Urinary bladder (tissue), 4 donors: Measurements from ENCODE around the gene ZSWIM5. TPM values are rescaled to one million over a fixed set of nuclear protein-coding genes. Genes with fewer than 3 reads are reported as not detected.
"Not testable (repeated sequence)": the region's sequence is repeated elsewhere in the genome, so short reads cannot be mapped to it uniquely, and the experiment has no call there.

Experiments used
- DNase-seq: peaks from one replicate; pipeline ENCODE4 v3.0.0-alpha.2; 2015; ENCODE audit errors: extremely low spot score
- H3K27ac ChIP-seq: one replicate; pipeline ENCODE4 v1.5.1; 2013; ENCODE audit warnings: low read depth, mild to moderate bottlenecking, moderate library complexity
- H3K36me3 ChIP-seq: one replicate; pipeline ENCODE4 v1.6.1; 2013; ENCODE audit warnings: mild to moderate bottlenecking, moderate library complexity; ENCODE audit not compliant: insufficient read depth
- H3K4me1 ChIP-seq: one replicate; pipeline ENCODE4 v1.6.1; 2013; ENCODE audit warnings: mild to moderate bottlenecking, moderate library complexity; ENCODE audit not compliant: insufficient read depth
- H3K4me3 ChIP-seq: one replicate; pipeline ENCODE4 v1.5.1; 2013; ENCODE audit warnings: low read depth, low read length
- WGBS: extraction: QIAGEN DNeasy Blood & Tissue Kit; methylation state at CpG from one replicate; pipeline ENCODE4 v1.1.7; 2013; 5-methylcytosine and 5-hydroxymethylcytosine counted together
- polyA plus RNA-seq: library from polyadenylated mRNA; stranded (reverse); fragments of 200-250 nt; gene quantifications from one replicate; pipeline ENCODE4 v1.2.3, GENCODE V29; 2013
- total RNA-seq: library from RNA; depleted of rRNA; stranded (reverse); fragments of >200 nt; gene quantifications from one replicate; pipeline ENCODE4 v1.2.3, GENCODE V29; 2014
- donor health status: healthy with polysubstance abuse.
- donor health status: healthy.

The ZSWIM5 gene
- 2.4 TPM for total RNA-seq
- 3.6 TPM for polyA plus RNA-seq

GRCh38 chr1:45205910-45206721 lies at the start of gene ZSWIM5:
Gene ZSWIM5, minus strand, starts transcription at chr1:45206605. Its CDS starts 255 bp downstream, at chr1:45206350.
- peak; percentile 33 for DNase-seq
- Histone ChIP-seq H3K4me1 (no peaks in the 10 kb centered on the region), H3K4me3 (peak within 1 kb of the TSS; percentile 91), H3K36me3 (no peaks in the 10 kb centered on the region), H3K27ac (peak within 1 kb of the TSS; percentile 81)
- under 1% methylated on average over 118 of the region's 118 CpGs for WGBS

DNA sequence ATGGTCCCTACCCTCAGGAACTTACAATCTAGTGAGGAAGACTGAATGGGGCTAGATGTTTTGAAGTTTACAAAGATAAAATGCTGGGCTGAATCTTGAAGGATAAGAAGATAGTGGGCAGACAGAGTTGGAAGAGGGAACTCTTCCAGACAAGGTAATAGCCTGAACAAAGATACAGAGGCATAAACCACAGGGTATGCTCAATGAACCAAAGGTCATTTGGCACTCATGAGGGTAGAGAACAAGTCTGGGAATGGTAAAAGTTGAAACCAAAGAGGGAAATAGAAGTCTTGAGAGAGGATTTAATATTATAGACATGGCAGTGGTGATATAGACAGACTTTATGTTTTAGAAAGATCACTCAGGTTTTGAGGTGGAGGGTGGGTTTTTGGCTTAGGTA lies 48.1 kb upstream of the ZSWIM5 start:
- H3K36me3 ChIP-seq = peaks cover 3% of the 10 kb centered on the region
- no peak for DNase-seq
- H3K4me3 ChIP-seq = no peak overlapping the region
- H3K4me1 ChIP-seq = no peaks in the 10 kb centered on the region
- no peak overlapping the region for H3K27ac ChIP-seq

GRCh38 chr1:45250544-45250943 lies 44.1 kb upstream of the ZSWIM5 start:
- WGBS = 0% methylated on average over 1 of the region's 1 CpG
- H3K36me3 ChIP-seq = peaks cover 3% of the 10 kb centered on the region

DNA sequence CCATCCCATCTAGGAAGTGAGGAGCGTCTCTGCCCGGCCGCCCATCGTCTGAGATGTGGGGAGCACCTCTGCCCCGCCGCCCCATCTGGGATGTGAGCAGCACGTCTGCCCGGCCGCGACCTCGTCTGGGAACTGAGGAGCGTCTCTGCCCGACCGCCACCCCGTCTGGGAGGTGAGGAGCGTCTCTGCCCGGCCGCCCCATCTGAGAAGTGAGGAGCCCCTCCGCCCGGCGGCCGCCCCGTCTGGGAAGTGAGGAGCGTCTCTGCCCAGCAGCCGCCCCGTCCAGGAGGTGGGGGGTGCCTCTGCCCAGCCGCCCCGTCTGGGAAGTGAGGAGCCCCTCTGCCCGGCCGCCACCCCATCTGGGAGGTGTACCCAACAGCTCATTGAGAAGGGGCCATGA lies 41.6 kb upstream of the ZSWIM5 start:
- not testable (repeated sequence) for H3K27ac ChIP-seq, H3K4me1 ChIP-seq, DNase-seq, H3K36me3 ChIP-seq, H3K4me3 ChIP-seq
- WGBS = 94% methylated on average over 30 of the region's 30 CpGs

More at GRCh38 chr1:45250544-45250943, 44.1 kb upstream of the ZSWIM5 start:
- Histone ChIP-seq H3K27ac (no peak overlapping the region), H3K4me3 (no peak overlapping the region), H3K4me1 (no peaks in the 10 kb centered on the region)
- DNase-seq = no peak

DNA sequence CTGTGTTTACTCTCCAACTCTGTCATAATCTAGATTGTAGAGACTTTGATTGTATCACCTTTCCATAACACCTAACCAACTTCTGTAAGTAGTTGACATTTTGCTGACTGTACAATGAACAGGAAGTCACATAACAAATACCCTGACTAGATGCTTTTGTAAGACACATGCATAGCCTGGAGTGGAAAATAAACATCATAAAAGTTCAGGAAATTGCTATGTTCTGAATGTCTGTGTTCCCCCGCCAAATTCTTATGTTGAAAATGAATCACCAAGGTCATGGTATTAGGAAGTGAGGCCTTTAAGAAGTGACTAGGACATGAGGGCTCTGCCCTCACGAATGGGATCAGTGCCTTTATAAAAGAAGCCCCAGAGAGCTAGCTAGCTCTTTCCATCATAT lies 40.4 kb upstream of the ZSWIM5 start:
- no peak for DNase-seq
- peak overlapping the region; percentile 18 for H3K27ac ChIP-seq
- peaks cover 3% of the 10 kb centered on the region for H3K36me3 ChIP-seq
- H3K4me1 ChIP-seq = no peaks in the 10 kb centered on the region
- no peak overlapping the region for H3K4me3 ChIP-seq
- WGBS = 45% methylated on average over 2 of the region's 2 CpGs

GRCh38 chr1:45246359-45246758 lies 40.0 kb upstream of the ZSWIM5 start:
- not testable (repeated sequence) for H3K4me1 ChIP-seq, DNase-seq, H3K4me3 ChIP-seq, H3K36me3 ChIP-seq
- 54% methylated on average over 3 of the region's 3 CpGs for WGBS
- H3K27ac ChIP-seq = peak overlapping the region; percentile 18

DNA sequence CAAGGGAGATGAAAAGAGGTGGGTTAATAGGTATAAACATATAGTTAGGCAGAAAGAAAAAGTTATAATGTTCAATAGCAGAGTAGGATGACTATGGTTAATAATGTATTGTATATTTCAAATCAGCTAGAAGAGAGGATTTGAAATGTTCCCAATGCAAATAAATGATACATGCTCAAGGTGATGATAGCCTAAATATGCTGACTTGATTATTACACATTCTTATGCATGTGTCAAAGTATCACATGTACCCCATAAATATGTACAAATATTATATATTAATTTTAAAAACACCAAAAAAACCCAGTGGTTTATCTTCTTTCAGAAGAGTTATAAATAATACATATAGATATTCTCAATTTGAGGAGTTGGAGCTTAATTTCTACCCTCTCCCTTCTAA lies 38.3 kb upstream of the ZSWIM5 start:
- Histone ChIP-seq H3K27ac (no peak overlapping the region), H3K36me3 (no peaks in the 10 kb centered on the region), H3K4me1 (no peaks in the 10 kb centered on the region), H3K4me3 (no peak overlapping the region)
- DNase-seq = no peak

GRCh38 chr1:45243476-45244343 lies 37.3 kb upstream of the ZSWIM5 start:
- Histone ChIP-seq H3K36me3 (no peaks in the 10 kb centered on the region), H3K27ac (no peak overlapping the region), H3K4me1 (no peaks in the 10 kb centered on the region), H3K4me3 (no peak overlapping the region)
- 90% methylated on average over 3 of the region's 3 CpGs for WGBS
- DNase-seq = no peak

GRCh38 chr1:45238846-45239245 lies 32.4 kb upstream of the ZSWIM5 start:
- Histone ChIP-seq H3K4me1 (no peaks in the 10 kb centered on the region), H3K4me3 (no peak overlapping the region), H3K27ac (no peak overlapping the region), H3K36me3 (no peaks in the 10 kb centered on the region)
- 46% methylated on average over 2 of the region's 2 CpGs for WGBS
- DNase-seq = no peak

- WGBS = 93% methylated on average over 1 of the region's 1 CpG
- H3K36me3 ChIP-seq = no peaks in the 10 kb centered on the region
- H3K4me1 ChIP-seq = no peaks in the 10 kb centered on the region
- no peak overlapping the region for H3K27ac ChIP-seq
- H3K4me3 ChIP-seq = no peak overlapping the region
- no peak for DNase-seq
Measured at GRCh38 chr1:45236136-45236535, 29.7 kb upstream of the ZSWIM5 start.

DNA sequence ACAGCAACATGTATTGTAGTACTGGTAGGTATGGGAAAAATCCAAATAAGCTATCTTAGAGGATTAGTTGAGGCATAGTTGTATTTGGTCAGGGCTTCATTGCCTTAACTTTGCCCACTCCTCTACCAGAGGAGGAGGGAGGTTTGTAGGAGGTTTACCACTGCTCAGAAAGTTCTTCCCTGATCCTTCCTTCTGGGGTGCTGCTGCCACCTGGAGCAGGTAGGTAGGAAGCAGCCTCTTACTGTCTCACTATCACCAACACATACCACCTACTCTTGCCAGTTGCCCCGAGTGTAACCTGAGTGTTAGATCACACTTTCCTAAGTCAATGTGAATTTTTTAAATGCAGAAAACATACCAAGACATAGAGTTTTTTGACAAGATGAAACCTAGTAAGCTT lies 24.1 kb upstream of the ZSWIM5 start:
- no peaks in the 10 kb centered on the region for H3K4me1 ChIP-seq
- no peak overlapping the region for H3K4me3 ChIP-seq
- no peaks in the 10 kb centered on the region for H3K36me3 ChIP-seq
- no peak for DNase-seq
- WGBS = 55% methylated on average over 1 of the region's 1 CpG
- no peak overlapping the region for H3K27ac ChIP-seq

GRCh38 chr1:45225598-45225997 lies 19.2 kb upstream of the ZSWIM5 start:
- no peak overlapping the region for H3K27ac ChIP-seq
- H3K4me3 ChIP-seq = no peak overlapping the region
- H3K4me1 ChIP-seq = no peaks in the 10 kb centered on the region
- no peaks in the 10 kb centered on the region for H3K36me3 ChIP-seq
- WGBS = 83% methylated on average over 5 of the region's 5 CpGs
- no peak for DNase-seq

DNA sequence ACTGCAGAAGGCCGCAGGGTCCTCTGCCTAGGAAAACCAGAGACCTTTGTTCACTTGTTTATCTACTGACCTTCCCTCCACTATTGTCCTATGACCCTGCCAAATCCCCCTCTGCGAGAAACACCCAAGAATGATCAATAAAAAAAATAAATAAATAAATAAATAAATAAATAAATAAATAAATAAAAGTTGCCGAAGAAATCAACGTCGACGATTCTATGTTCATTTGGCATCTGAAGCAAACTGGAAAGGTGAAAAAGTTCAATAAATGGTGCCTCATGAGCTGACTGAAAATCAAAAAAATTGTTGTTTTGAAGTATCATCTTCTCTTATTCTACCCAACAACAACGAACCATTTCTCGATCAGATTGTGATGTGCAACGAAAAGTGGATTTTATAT lies 17.3 kb upstream of the ZSWIM5 start:
- not testable (repeated sequence) for H3K4me1 ChIP-seq, H3K36me3 ChIP-seq, H3K4me3 ChIP-seq, H3K27ac ChIP-seq, DNase-seq
- 89% methylated on average over 8 of the region's 9 CpGs for WGBS

DNA sequence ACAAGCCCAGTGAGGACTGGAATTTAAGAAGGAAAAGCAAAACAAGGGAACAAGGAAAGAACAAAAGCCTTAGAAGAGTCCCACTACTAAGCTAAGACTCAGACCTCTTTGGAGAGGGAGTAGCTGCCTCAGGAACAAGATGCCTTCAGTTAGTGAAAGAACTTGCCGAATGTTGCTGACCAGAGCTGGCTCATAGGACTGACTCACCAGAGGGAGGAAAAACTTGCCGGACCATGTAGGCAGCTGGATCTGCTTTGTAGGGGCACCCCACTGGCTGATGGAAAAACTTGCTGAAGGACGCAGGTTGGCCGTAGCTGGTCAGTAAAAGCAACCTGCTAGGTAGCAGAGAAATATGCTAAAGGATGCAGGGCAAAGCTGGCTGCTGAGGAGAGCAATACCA lies 15.3 kb upstream of the ZSWIM5 start:
- H3K4me3 ChIP-seq = no peak overlapping the region
- 86% methylated on average over 4 of the region's 4 CpGs for WGBS
- no peaks in the 10 kb centered on the region for H3K4me1 ChIP-seq
- DNase-seq = no peak
- H3K27ac ChIP-seq = no peak overlapping the region
- H3K36me3 ChIP-seq = no peaks in the 10 kb centered on the region
